Endothelial cell of umbilical vein (primary cell): ENCODE measurements around the gene CHSY1. TPM values are rescaled to one million over a fixed set of nuclear protein-coding genes. Genes with fewer than 3 reads are reported as not detected.

Experiments used
- BruUV-seq: library from RNA; stranded (reverse); fragments of 400-500 nt; replicated peaks from 2 replicates; lab custom pipeline; 2021; lab: Mats Ljungman, UMichigan
- CTCF ChIA-PET: fragments of 300-600, 350-600 bp; sonication (Branson Sonifier 250); formaldehyde crosslinking; loops from one replicate; lab custom pipeline; 2021; ENCODE audit warnings: antibody characterized with exemption, inconsistent platforms; lab: Charles Lee
- POLR2A ChIA-PET: fragments of 300-600, 350-600 bp; sonication (Branson Sonifier 250); formaldehyde crosslinking; loops from one replicate; lab custom pipeline; 2021; ENCODE audit warnings: antibody characterized with exemption, inconsistent platforms; lab: Charles Lee
- DNase-seq: peaks from one replicate; pipeline ENCODE4 v3.0.0-alpha.2; 2011; ENCODE audit warnings: low read depth, low spot score
- FAIRE-seq: peaks from 2 replicates; lab custom pipeline; 2011; peaks lifted over from hg19 to GRCh38; lab: Jason Lieb, UNC
- H2AFZ ChIP-seq: 2 replicates; pipeline ENCODE4 v1.6.0; 2012; ENCODE audit warnings: low read depth, low read length, control low read depth, inconsistent platforms
- H3K27ac ChIP-seq: 2 replicates; pipeline ENCODE4 v1.5.1; 2011; ENCODE audit warnings: low read depth, mild to moderate bottlenecking, control low read depth, low read length, moderate library complexity; ENCODE audit not compliant: insufficient read depth
- H3K27me3 ChIP-seq, 2 experiments: 2 replicates each; pipeline versions ENCODE4 v1.6.0 to v1.6.1; 2011; ENCODE audit warnings: low read length in 2 of 2, mixed read lengths in 1 of 2; ENCODE audit not compliant: control insufficient read depth in 2 of 2, insufficient read depth in 2 of 2
- H3K36me3 ChIP-seq, 2 experiments: 2 replicates in 1 of 2; 3 replicates in 1 of 2; pipeline ENCODE4 v1.5.1; 2011; ENCODE audit warnings: low read length in 2 of 2, mild to moderate bottlenecking in 1 of 2, moderate library complexity in 1 of 2; ENCODE audit not compliant: control insufficient read depth in 2 of 2, insufficient read depth in 2 of 2; ENCODE audit errors: extremely low read depth in 1 of 2
- H3K4me1 ChIP-seq: 3 replicates; pipeline ENCODE4 v1.5.1; 2011; ENCODE audit warnings: mild to moderate bottlenecking, low read length; ENCODE audit not compliant: control insufficient read depth, insufficient read depth; ENCODE audit errors: extremely low read depth
- H3K4me2 ChIP-seq: 2 replicates; pipeline ENCODE4 v1.6.1; 2011; ENCODE audit warnings: low read length, control low read depth, mixed read lengths; ENCODE audit not compliant: insufficient read depth
- H3K4me3 ChIP-seq, 3 experiments: fragments of 200-600 bp in 1 of 3; sonication (generic), shearing (Covaris generic) in 1 of 3; replicated peaks in 1 of 3; 2 replicates each; pipeline ENCODE4 v1.5.1; 2011 to 2016; ENCODE audit warnings: control low read depth in 3 of 3, low read length in 3 of 3, mild to moderate bottlenecking in 2 of 3, inconsistent platforms in 1 of 3, low read depth in 1 of 3, moderate library complexity in 1 of 3; ENCODE audit not compliant: insufficient read depth in 1 of 3
- H3K79me2 ChIP-seq: 2 replicates; pipeline ENCODE4 v1.6.0; 2012; ENCODE audit warnings: low read length, inconsistent platforms; ENCODE audit not compliant: control insufficient read depth, insufficient read depth
- H3K9ac ChIP-seq: replicated peaks from 2 replicates; pipeline ENCODE3; 2011; ENCODE audit warnings: low read length, control low read depth; ENCODE audit not compliant: insufficient read depth; ENCODE audit errors: extremely low read depth
- H3K9me1 ChIP-seq: replicated peaks from 3 replicates; pipeline ENCODE4 v1.6.0; 2011; ENCODE audit warnings: mild to moderate bottlenecking, low read length; ENCODE audit not compliant: control insufficient read depth, insufficient read depth; ENCODE audit errors: extremely low read depth
- H3K9me3 ChIP-seq: replicated peaks from 2 replicates; pipeline ENCODE4 v1.5.1; 2012; ENCODE audit warnings: low read length, inconsistent platforms; ENCODE audit not compliant: control insufficient read depth, insufficient read depth
- H4K20me1 ChIP-seq: replicated peaks from 2 replicates; pipeline ENCODE3; 2011; ENCODE audit warnings: mild to moderate bottlenecking, low read length; ENCODE audit not compliant: control insufficient read depth, insufficient read depth; ENCODE audit errors: extremely low read depth
- CTCF ChIP-seq, 2 donors: IDR thresholded peaks; 1 replicate in 1 of 2; 2 replicates in 1 of 2; pipeline ENCODE4 v1.5.1; 2011; ENCODE audit warnings: low read length in 2 of 2, mild to moderate bottlenecking in 2 of 2, moderate library complexity in 2 of 2, control low read depth in 1 of 2, inconsistent platforms in 1 of 2, low read depth in 1 of 2; ENCODE audit not compliant: insufficient read depth in 1 of 2; ENCODE audit errors: extremely low read depth in 1 of 2
- EZH2 ChIP-seq: IDR thresholded peaks from 2 replicates; pipeline ENCODE4 v1.6.1; 2012; ENCODE audit warnings: borderline replicate concordance, low read depth, mild to moderate bottlenecking, moderate library complexity, low read length, inconsistent platforms; ENCODE audit not compliant: severe bottlenecking
- FOS ChIP-seq: IDR thresholded peaks from 2 replicates; pipeline ENCODE4 v1.6.1; 2011; ENCODE audit warnings: mild to moderate bottlenecking, low read length, moderate library complexity, borderline replicate concordance; ENCODE audit not compliant: insufficient read depth
- GATA2 ChIP-seq: IDR thresholded peaks from 2 replicates; pipeline ENCODE4 v1.7.0; 2011; ENCODE audit warnings: low read depth, mild to moderate bottlenecking, moderate library complexity, mixed read lengths, low read length; ENCODE audit not compliant: insufficient read length, insufficient read depth
- JUN ChIP-seq: IDR thresholded peaks from 2 replicates; pipeline ENCODE4 v1.6.1; 2011; ENCODE audit warnings: borderline replicate concordance, low read depth; ENCODE audit not compliant: insufficient read length, insufficient read depth
- MYC ChIP-seq: IDR thresholded peaks from one replicate; pipeline ENCODE4 v1.6.1; 2011; ENCODE audit warnings: mild to moderate bottlenecking, low read depth, low read length
- POLR2A ChIP-seq: IDR thresholded peaks from 2 replicates; pipeline ENCODE4 v1.6.1; 2012; ENCODE audit warnings: low read depth, mild to moderate bottlenecking, control low read depth, low read length
- POLR2AphosphoS5 ChIP-seq: IDR thresholded peaks from 2 replicates; pipeline ENCODE4 v1.6.1; 2012; ENCODE audit warnings: low read depth, mild to moderate bottlenecking, control low read depth, low read length, moderate library complexity; ENCODE audit not compliant: insufficient read depth
- dilution Hi-C: fragments of 300-500 bp; cut with MboI; formaldehyde crosslinking; loops from one replicate; pipeline ENCODE4 v1.15.0; 2019; ENCODE audit warnings: low sequenced_read_pairs; ENCODE audit not compliant: extremely low pct_ligation_motif_present
- intact Hi-C: fragments of 100-400 bp; cut with micrococcal nuclease; formaldehyde crosslinking; loops from one replicate; pipeline ENCODE4 v1.10.0; 2022
- polyA plus RNA-seq, 4 experiments: library from polyadenylated mRNA; depleted of rRNA in 3 of 4; stranded (reverse) in 3 of 4; unstranded in 1 of 4; fragments of >200 nt; gene quantifications; 2 replicates each; pipeline versions ENCODE4 v1.2.1 to v1.2.3, GENCODE V29; 2011 to 2012; ENCODE audit warnings: missing spikeins in 1 of 4
- total RNA-seq: library from RNA; stranded (reverse); gene quantifications from 2 replicates; pipeline ENCODE4 v1.2.3, GENCODE V29; 2021
- TF ChIP-seq, protein P1 (sequence below): IDR thresholded peaks from 2 replicates; pipeline ENCODE4 v1.6.1; 2011; ENCODE audit not compliant: insufficient read depth, insufficient read length

CHSY1 gene
- total and polyA plus RNA-seq, 2 donors (not counting 3 experiments of a cell fraction or from before 2014, with no cell fraction given) = 23.7 to 50.8 TPM

GRCh38 chr15:101162701-101163483 lies 89.0 kb downstream of the CHSY1 start:
- H3K36me3 ChIP-seq = no peaks in the 10 kb centered on the region
- intact Hi-C loops (no loop called here), dilution Hi-C loops (no loop called here)
- H2AFZ ChIP-seq = no peak overlapping the region
- H3K27me3 ChIP-seq = no peaks in the 10 kb centered on the region
- no TSS peak for BruUV-seq
- no peak overlapping the region for H3K4me3 ChIP-seq
- no peak for TF ChIP-seq FOS
- no peak for TF ChIP-seq EZH2
- TF ChIP-seq CTCF (IDR thresholded peaks at IDR 0.05; ENCODE audit: extremely low read depth in 1 of 2, insufficient read depth in 1 of 2, low read depth in 1 of 2, low read length in 2 of 2) = no peak
- TF ChIP-seq, protein P1, sequence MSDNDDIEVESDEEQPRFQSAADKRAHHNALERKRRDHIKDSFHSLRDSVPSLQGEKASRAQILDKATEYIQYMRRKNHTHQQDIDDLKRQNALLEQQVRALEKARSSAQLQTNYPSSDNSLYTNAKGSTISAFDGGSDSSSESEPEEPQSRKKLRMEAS = no peak
- no peak for TF ChIP-seq POLR2A
- no peak for TF ChIP-seq POLR2AphosphoS5
- no peak for TF ChIP-seq MYC
- no peak for TF ChIP-seq GATA2
- no peak for TF ChIP-seq JUN
- no peak for DNase-seq
- no peak overlapping the region for H3K27ac ChIP-seq
- H3K4me2 ChIP-seq = no peak overlapping the region
- H3K79me2 ChIP-seq = no peaks in the 10 kb centered on the region
- CTCF ChIA-PET = no interaction called here
- no peak for FAIRE-seq
- H4K20me1 ChIP-seq = no peaks in the 10 kb centered on the region
- H3K4me1 ChIP-seq = peaks cover 14% of the 10 kb centered on the region
- H3K9ac ChIP-seq = no peak overlapping the region
- H3K9me3 ChIP-seq = peaks cover 2% of the 10 kb centered on the region
- no peaks in the 10 kb centered on the region for H3K9me1 ChIP-seq
- POLR2A ChIA-PET = no interaction called here
